Limb (tissue), 2 donors: ENCODE measurements around the gene OR10H4.
"Not testable (repeated sequence)": the region's sequence is repeated elsewhere in the genome, so short reads cannot be mapped to it uniquely, and the experiment has no call there.

Source experiments
- DNase-seq, 2 donors: peaks; one replicate each; pipeline ENCODE4 v3.0.0-alpha.2; 2016; ENCODE audit errors: extremely low spot score in 2 of 2

Gene OR10H4

GRCh38 chr19:15937771-15938170 lies 11.0 kb upstream of the OR10H4 start:
- no peak for DNase-seq

GRCh38 chr19:15944401-15944800 lies 4.4 kb upstream of the OR10H4 start:
- DNase-seq, result no peak

DNA sequence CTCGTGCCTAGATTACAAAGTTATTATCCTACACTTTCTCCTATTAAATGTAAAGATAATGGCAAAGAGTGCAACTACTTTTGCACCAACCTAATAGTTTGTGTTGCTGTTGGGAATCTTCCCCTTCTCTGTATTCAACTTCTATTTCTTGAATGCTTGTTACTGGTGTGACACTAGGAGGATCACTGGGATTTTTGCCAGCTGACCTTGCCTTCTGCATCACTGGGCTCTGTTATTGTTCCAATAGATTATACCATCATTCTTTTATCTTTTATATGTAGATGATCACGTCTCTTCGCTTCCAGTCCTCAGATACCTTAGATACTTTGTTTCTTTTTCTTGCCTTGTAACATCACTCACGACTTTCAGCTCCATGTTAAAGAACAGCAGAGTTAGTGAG lies 3.5 kb upstream of the OR10H4 start:
- DNase-seq, result no peak

DNA sequence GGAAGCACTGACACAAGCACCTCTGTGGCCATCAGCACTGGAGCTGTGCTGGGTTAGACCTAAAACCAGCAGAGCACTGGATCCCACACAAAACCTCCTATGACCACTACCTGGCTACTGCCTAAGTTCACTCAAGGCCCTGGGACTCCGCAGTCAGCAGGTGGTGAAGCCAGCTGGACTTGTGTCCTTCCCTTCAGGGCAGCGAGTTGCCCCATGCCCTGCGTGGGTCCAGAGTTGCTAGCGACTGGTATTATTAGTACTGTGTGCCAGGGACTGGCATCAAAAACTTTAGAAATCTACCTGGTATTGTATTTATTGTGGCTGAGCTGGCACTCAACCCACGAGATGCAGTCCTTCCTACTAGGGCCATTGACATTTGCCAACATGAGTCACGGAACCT lies 6.0 kb downstream of the OR10H4 start:
- no peak for DNase-seq

DNA sequence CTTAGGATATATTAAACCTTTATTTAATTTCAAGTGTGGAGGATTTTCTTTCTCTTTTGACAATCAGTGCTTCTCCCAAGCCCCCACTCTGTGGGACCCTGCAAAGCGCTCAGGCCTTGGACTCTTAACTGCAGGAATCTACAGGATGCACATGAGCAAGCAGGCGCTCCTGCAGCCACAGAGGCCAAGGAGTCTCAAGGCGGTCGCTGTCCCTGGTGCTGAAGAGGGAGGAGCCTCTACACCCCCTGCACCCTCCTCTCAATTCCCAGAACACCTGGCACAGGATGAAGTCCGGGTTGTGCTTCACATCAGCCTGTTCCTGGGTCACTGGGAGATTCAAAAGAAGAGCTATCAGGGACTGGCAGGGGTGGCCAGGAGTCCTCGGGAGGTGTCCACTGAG lies 13.5 kb downstream of the OR10H4 start:
- DNase-seq, result no peak

DNA sequence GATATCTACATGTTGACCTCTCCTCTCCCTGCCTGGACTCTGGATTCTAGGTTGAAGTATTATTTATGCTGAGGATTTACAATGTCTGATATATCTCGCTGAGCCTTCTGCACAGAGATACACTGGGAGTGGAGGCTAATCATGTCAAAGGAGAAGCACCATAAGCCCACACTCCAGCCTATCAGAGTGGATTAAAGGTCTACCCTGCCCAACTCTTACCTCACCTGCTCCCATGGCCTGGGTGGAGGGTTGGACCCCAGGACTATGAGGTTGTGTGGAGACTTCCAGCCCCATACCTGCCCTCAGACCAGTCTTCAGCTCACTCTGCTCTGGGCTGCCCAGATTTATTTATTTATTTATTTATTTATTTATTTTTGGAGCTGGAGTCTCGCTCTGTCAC lies 15.4 kb downstream of the OR10H4 start:
- no peak for DNase-seq

- DNase-seq, result no peak
Observed at GRCh38 chr19:15971224-15971780, 22.5 kb downstream of the OR10H4 start.

DNA sequence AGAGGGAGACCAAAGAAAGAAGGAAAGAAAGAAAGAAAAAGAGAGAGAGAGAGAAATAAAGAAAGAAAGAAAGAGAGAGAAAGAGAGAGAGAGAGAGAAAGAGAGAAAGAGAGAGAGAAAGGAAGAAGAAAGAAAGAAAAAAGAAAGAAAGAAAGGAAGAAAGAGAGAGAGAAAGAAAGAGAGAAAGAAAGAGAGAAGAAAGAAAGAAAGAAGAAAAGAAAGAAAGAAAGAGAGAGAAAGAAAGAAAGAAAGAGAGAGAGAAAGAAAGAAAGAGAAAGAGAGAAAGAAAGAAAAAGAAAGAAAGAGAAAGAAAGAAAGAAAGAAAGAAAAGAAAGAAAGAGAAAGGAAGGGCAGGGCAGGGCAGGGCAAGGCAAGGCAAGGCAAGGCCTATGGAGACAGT lies 23.2 kb downstream of the OR10H4 start:
- not testable (repeated sequence) for DNase-seq

- no peak for DNase-seq
Observed at GRCh38 chr19:15974856-15975255, 26.0 kb downstream of the OR10H4 start.

GRCh38 chr19:15976836-15977689 lies 28.3 kb downstream of the OR10H4 start:
- no peak for DNase-seq

- no peak for DNase-seq
Observed at GRCh38 chr19:15977690-15978089, 28.9 kb downstream of the OR10H4 start.

DNA sequence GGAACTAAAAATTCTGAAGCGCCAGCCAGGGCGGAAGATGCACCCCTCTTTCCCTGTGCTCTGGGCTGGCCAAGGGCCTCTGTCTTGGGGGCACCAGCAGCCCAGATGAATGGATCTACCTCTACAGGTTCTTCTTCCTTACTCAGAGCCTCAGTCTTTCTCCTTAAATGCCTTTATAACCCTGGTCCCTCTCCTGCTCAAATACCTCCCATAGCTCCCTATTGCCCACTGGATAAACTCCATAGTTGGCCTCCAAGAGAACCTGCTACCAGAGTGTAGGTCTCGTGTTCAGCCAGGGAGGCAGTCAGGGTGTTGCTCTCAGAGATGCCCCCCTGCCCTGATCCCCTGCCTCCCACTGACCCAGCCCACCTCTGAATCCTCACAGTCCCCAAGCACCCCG lies 30.5 kb downstream of the OR10H4 start:
- no peak for DNase-seq

- DNase-seq, result not testable (repeated sequence)
Observed at GRCh38 chr19:15985831-15986230, 37.0 kb downstream of the OR10H4 start.

GRCh38 chr19:15986701-15987100 lies 37.9 kb downstream of the OR10H4 start:
- no peak for DNase-seq

- no peak for DNase-seq
Observed at GRCh38 chr19:15989889-15990288, 41.1 kb downstream of the OR10H4 start.

DNA sequence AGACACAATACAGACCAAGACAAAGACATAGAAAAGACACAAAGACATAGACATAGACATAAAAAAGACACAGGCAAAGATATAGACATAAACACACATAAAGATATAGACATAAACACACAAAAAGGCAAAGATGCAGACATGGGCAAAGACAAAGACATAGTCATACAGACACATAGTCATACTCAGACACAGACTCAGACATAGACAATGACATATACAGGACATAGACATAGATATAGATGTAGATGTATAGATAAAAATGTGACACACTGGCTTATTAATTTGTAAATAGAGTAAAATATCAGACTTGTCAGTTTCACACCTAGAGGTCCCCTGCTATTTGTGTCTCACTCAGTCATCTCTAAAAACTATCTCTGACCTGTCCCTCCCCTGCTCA lies 42.8 kb downstream of the OR10H4 start:
- no peak for DNase-seq

GRCh38 chr19:15992014-15992413 lies 43.2 kb downstream of the OR10H4 start:
- no peak for DNase-seq

DNA sequence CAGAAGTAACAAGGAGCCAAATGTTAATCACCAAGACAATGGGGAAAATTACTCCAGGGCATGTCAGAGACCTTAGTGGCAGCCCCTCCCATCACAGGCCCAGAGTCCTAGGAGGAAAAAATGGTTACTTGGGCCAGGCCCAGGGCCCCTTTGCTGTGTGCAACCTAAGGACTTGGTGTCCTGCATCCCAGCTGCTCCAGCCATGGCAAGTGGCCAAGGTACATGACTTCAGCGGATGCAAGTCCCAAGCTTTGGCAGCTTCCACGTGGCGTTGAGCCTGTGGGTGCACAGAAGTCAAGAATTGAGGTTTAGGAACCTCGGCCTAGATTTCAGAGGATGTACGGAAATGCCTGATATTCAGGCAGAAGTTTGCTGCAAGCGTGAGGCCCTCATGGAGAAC lies 46.7 kb downstream of the OR10H4 start:
- no peak for DNase-seq

- DNase-seq, result no peak
Observed at GRCh38 chr19:15998166-15998565, 49.4 kb downstream of the OR10H4 start.
